ENCODE measurements around the gene TTLL11. TPM values are rescaled to one million over a fixed set of nuclear protein-coding genes. Genes with fewer than 3 reads are reported as not detected.

The TTLL11 gene
- total RNA-seq, 1 donor from 2014 or later = 5.8 TPM

DNA sequence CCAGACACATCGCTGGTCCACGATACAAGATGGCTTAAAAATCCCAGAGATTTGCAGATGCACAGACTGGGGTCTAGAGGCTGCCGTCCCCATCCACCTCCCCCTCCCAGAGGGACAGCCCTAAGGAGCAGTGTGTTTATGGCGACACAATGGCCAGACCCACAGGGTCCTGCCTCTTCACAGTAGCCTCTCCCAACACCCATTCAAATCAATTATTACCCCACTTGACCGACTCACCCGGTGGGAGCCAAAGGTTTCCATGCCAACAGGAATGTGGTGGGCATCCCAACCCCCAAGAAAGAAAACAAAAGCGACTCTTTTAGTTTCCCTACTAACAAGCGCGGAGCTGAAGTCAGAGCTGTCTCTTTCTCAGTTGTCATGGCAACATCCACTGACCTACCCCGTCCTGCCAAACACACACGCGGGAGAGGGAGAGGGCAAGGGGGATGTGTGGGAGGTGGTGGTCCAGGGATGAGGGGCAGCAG lies 209.0 kb downstream of the TTLL11 start:
- ATAC-seq (no peak), DNase-seq (no peak)
- intact Hi-C loops (cut with micrococcal nuclease) = no loop called here

DNA sequence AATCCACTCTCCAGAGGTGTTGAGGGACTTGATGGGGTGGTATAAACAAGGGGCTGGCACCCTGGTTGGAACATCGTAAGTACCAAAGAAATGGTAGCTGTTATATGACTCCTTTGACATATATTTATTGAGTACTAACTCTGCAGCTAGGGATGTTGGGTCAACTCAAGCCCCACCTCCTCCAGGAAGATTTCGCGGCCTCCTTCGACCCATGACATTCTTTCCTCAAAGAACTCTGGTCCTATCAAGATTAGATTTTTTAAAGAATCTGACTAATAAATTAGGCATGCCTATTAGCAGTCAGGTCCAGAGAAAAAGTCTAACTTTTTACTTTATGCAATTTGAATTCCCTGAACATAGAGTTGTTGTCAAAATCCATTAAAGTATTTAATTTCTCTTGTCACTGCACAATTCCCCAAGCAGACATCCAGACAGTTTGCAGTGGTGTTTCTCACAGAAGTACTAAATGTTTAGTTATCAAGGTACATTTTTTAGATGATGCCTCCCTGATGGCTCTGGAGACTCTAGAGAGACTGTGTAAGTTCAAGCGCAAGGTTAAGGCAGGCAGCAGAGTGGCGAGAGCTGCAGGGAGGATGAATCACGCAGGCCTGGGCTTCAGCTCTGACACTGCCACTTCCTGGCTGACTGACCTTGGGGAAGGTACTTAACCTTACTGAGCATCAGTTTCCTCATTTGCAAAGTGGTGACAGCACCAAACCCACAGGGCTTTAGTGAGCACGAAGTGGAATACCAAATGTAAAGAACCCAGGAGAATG lies 209.6 kb downstream of the TTLL11 start:
- intact Hi-C loops (cut with micrococcal nuclease) = no loop called here
- no peak for ATAC-seq

DNA sequence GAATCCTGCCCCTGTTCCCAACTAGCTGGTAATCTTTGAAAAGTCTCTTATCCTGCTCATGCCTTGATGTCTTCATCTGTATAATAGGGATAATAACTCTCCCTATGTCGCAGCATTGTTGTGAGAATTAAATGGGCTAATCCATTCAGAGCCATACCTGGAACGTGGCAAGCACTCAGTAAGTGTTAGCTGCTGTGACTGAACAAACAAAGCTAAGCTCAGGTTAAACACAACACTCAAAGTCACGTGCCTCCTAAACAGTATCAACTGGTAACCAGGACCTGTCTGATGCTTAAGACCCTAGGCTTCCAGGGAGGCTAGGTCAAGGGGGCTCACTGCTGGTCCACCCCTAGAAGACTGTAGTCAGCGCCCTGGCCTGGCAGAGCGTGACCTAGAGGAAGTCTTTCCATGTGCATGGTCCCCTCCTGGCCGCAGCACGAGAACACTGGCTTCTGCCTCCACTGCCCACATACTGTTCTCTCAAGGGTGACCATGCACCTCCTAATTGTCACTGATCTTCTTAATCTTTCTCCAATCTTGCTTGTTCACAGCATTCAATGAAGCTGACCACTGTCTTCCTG lies 211.1 kb downstream of the TTLL11 start:
- DNase-seq = no peak
- no peak for ATAC-seq

More for the DNA sequence above, 209.6 kb downstream of the TTLL11 start:
- DNase-seq = no peak

DNA sequence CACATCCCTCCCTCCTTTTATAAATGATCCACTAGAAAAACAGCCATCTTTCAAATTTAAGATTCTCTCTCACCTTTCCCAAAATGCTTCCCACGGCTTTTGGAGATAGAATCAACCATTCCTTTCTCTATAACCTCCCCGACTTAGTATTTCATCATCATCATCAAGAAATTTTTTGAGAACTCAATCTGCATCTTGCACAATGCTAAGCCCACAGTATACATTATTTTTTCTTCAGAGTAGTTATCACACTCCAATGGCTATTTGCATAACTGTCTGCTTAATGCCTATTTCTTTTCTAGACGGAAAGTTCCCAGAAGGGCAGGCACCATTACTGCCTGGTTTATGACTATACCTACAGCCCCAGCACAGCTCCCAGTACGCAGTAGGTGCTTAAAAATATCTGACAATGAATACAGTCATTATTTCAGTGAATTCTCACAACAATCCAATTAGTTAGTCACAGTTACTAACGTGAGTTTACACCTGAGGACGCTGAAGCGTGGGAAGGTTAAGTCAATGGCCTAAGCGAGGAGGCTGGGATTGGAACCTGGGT lies 212.7 kb downstream of the TTLL11 start:
- DNase-seq = no peak
- intact Hi-C loops (cut with micrococcal nuclease) = no loop called here
- no peak for ATAC-seq

More for the DNA sequence above, 211.1 kb downstream of the TTLL11 start:
- intact Hi-C loops (cut with micrococcal nuclease) = no loop called here

DNA sequence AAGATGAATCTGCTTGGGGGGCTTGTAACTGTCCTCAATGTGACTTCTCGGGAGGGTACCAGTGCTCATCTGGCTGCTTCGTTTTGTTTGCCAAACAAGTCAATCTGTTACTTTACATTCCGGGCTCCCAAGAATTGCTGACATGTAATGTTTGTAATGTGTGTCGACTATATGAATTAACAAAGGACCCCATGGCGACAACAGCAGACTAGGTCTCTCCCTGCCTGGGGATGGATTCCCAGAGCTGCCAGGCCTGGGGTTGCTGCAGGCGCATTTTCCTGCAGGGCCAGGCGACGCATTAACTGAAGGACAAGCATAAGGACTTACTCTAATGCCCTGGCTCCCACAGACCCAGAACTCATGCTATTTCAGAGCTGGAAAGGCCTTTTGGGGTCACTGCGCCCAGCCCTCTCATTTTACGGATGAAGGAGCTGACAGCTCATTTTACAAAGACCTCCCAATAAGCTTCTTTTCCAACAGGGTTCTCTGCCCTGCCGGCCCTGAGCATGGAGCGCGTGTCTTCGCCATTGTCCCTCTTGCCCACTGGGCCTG lies 214.8 kb downstream of the TTLL11 start:
- intact Hi-C loops (cut with micrococcal nuclease) = no loop called here
- no peak for DNase-seq
- ATAC-seq = no peak

DNA sequence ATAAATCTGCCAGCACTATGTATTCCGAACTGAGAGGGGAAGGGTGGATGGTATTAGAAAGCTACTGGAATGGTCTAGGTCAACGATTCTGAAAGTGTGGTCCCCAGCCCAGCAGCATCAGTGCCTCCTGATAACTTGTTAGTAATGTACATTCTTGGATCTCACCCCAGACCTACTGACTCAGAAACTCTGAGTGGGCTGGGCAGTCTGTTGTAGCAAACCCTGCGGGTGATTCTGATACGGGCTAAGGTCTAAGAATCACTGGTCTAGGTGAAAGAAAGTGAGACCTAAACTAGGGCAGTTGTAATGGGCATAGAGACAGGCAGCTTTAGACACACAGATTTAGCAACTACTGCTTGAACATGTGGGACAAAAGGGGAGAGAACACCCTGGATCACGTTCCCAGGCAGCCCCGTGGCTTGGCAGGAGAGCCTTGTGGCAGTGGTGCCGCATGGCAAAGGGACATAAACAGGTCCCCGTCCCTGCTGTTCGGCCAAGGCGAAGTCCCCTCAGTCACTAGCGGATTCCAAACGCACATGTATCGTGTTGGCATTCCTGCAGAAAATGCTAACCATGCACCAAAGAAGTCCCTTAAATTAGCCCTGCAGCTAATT lies 216.3 kb downstream of the TTLL11 start:
- ATAC-seq (peak; percentile 92), DNase-seq (peak; percentile 66)
- intact Hi-C loops (cut with micrococcal nuclease) = no loop called here

DNA sequence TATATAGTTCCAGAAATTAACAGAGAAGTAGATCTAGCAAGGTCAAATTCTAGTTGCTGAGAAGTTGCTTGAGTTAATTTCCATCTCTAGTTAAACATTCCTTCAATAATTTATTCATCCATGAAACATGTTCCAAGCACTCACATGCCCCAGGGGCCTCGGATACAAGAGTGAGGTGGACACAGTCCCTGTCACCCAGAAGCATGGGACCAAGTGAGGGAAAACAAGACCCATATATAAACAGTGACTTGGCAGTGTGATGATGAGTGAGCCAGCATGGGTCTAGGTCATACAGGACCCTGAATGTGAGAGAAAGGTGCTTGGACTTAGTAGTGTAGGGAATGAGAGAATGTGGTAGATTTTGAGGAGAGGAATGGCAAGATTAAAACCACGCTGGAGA lies 216.9 kb downstream of the TTLL11 start:
- ATAC-seq (peak; percentile 11), DNase-seq (no peak)
- intact Hi-C loops (cut with micrococcal nuclease) = no loop called here

DNA sequence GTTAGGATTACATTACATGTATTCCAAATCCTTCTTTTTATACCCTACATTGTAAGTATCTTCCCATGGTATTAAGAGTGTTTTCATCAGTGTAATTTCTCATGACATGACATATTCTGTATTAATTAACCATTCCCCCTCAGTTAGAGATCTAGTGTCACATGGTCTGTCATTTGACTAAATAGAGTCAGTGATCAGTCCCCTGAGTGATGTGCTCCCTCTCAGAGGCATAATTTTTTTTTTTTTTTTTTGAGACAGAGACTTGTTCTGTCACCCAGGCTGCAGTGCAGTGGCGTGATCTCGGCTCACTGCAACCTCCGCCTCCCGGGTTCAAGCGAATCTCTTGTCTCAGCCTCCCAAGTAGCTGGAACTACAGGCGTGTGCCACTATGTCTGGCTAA lies 218.6 kb downstream of the TTLL11 start:
- intact Hi-C loops (cut with micrococcal nuclease) = no loop called here
- no peak for DNase-seq
- no peak for ATAC-seq

DNA sequence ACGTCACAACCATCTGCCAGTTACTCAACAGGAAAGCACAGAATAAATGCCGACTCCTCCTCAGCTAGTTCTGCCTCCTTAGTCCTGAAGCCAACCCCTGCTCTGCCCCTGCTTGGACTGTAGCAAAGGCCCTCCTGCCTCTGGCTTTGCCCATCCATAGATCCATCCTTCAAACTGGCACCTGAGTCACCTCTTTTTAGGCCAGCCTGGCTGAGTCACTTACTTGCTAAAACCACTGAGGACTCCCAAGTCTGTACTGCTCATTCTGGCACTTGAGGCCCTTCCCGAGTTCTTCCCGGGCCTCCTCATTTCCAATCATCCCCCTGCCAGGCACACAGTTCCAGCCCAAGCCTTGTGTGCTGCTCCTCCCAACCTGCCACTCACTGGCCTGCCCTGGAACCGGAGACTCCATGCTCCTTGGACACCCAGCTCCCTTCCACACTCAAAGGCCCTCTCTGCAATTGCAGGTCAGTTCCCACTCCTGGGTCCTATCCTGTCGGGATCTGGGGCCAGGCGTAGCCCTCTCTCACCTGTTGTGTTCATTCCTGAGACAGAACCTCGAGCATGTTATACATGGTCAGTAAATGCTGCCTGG lies 221.6 kb downstream of the TTLL11 start:
- intact Hi-C loops (cut with micrococcal nuclease) = no loop called here
- DNase-seq (no peak), ATAC-seq (no peak)

DNA sequence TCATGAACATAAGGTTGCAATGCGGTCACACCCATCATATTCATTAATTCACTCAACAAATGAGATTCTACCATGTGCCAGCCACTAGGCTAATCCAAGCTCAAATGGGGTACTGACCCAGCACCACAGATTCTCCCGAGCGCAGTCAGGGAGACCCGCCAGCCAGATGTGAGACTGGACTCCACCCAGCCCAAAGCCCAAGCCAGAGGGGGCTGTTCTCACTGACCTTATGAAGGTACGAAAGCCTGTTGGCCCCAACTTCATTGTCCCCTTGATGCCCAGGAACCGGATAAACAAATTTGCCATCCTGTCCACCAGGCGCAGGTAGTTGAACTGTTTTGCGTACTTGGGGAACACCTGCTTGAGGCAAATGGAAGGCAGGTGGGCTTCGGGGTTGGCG lies 222.8 kb downstream of the TTLL11 start:
- no peak for ATAC-seq
- intact Hi-C loops (cut with micrococcal nuclease) = no loop called here
- DNase-seq = no peak

DNA sequence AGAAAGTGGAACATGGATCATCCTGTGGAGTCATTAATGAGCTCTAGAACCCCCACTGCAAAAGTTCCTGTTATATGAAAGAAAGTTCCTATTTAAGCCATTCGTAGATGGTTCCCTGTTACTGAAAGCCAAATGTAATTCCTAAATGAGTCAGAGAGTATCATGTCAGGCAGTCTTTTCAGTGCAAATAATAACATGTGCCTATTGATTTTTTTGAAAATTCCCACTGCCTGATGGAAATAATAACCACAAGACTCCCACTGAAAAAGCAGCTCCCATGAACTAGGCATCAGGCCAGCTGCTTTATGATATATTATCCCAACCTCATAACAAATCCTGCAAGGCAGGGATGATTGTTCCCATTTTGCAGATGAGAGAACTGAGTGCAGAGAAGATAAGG lies 224.5 kb downstream of the TTLL11 start:
- no peak for DNase-seq
- no peak for ATAC-seq
- intact Hi-C loops (cut with micrococcal nuclease) = no loop called here

DNA sequence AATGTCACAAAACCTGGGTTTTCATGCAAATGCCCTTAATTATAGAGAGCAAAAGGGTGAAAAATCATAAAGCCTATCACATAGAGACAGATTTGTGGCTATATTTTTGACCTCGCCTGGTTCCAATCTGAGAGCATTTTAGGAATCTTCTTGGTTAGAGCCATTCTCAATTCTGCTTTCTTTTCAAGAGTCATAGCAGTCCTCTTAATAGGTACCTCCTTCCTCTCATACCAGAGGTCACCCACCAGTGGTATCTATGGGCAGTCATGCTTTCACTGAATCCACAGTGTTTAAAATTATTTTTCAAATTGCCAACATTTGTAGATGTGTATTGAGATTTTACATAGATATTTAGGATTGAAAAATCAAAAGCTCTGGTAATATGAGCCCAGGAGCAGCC lies 226.2 kb downstream of the TTLL11 start:
- DNase-seq (no peak), ATAC-seq (no peak)
- intact Hi-C loops (cut with micrococcal nuclease) = no loop called here

DNA sequence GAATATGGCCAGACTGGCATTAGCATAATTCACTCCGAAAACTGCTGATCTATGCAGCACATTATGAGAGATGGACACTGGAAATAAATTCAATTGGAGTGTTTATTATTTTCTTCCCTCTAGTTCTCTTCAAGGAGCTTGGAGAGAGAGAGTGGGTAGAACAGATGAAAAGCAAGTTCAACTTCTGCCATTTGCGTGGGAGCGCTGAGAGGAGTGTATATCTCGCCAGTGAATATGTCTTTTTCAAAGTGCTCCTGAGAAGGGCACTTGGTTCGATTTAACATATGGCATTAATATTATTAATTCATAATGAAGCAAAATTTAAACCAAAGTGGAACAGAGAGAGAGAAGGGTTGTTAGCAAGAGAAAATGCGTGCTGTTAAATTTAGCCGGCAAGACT lies 227.2 kb downstream of the TTLL11 start:
- ATAC-seq = no peak
- intact Hi-C loops (cut with micrococcal nuclease) = no loop called here
- DNase-seq = no peak

DNA sequence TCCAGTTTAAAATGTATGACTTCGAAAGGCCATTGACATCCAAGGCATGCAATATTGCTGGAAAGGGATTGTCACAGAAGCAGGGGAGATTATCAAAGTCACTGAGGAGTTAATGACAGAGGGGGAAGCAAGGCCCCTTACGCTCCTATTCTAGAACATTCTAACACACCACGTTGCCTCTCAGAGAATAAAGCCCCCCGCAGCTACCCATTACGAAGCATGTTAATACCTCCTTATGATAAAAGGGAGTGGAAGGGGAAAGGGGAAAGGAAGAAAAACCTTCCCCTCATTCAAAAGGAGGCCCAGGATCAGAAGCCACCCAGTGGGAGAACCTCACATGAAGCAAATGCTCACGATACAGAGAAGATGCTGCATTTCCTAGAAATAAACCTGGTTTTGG lies 228.0 kb downstream of the TTLL11 start:
- intact Hi-C loops (cut with micrococcal nuclease) = no loop called here
- ATAC-seq (no peak), DNase-seq (no peak)

DNA sequence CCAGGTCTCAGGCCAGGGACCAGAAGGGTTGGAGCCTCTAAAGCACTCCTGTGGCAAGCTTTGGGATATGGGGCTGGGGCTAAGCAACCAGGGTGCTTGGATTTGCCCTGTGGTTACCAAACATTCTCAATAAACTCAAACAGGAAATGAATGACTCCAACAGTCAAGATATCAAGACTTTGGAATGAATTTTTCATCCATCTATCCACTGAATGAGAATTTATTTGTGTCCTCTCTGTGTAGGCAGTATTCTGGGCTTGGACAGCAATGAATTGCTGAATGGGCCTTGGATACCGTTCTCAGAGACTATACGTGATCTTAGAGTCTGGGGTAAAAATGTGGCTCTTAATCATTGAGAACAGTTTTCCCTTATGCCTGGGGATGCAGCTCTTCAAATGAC lies 229.2 kb downstream of the TTLL11 start:
- no peak for ATAC-seq
- no peak for DNase-seq
- intact Hi-C loops (cut with micrococcal nuclease) = no loop called here

DNA sequence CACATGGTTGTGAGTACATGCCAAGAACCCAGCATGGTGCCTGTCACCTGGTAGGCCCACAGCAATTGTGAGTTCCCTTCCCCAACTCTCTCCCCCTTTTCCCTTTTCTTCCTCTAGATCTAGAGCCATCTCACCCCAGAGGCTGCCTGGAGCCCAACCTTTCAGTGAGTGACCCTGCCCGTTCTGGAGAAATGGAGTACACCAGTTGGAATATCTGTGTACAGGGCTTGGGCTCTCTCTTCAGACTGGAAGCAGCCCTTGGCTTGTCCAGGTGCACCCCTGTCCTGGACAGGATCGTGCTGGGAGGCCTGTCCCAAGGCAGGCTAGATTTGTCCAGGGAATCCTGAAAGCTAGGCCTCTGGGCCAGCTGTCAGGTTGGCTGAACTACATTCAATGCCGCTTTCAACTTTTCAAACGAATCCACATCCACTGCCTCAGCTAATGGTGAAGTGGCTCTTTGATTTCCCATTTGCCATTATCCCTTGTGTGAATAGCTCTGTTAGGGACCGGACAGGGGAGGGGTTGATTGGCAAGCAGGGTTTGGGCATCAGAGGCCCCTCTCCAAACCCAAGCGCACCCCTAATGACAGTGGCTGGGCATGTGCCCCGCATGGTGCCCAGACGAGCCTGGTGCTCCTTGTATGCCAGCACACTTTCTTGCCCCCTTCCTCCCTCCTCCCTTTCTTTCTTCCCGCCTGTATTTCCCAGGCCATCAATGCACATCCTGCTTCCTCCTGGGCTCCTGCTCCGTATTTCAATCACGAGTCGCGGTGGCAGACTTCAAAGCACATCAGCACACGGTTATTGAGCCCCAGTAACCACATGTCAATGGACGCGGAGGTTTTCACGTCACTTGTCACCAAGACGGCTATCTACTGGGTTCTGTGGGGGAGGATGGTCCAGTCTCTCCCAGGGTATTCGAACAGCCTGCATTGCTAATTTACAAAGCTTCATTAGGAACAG lies 230.5 kb downstream of the TTLL11 start:
- intact Hi-C loops (cut with micrococcal nuclease) = no loop called here
- ATAC-seq = no peak

DNA sequence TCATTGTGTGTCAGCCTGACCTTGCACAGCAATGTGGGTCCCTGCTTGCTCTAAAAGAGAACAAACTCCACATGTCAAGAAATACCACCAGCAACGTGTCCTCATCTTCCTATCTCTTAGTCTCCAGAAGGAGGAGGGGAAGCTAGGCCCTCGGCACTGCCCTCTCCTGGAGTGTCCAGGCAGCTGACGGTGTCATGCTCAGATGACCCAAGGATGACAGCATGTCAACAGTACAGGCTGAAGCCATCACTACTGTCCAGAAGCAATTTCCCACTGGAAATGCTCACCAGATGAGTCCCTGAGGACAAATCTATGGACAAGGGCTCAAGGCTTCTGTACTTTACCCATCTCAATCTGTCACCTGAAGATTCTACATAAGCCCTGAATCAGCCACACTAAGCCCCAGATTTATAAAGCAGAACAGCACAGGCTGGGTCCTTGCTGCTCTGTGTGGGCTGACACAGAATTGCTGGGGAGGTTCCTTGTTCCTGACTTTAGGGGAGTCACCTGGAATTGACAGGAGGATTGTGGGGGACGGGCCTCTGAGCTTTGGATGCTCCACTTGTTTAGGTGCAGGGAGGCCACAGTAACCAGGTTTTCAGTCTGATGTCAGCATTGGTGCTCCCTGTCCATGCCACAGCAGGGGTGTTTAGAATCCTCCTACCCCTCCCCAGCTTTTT lies 231.5 kb downstream of the TTLL11 start:
- ATAC-seq (peak; percentile 87), DNase-seq (peak; percentile 65)
- intact Hi-C loops (cut with micrococcal nuclease) = no loop called here

More for the DNA sequence above, 230.5 kb downstream of the TTLL11 start:
- no peak for DNase-seq

DNA sequence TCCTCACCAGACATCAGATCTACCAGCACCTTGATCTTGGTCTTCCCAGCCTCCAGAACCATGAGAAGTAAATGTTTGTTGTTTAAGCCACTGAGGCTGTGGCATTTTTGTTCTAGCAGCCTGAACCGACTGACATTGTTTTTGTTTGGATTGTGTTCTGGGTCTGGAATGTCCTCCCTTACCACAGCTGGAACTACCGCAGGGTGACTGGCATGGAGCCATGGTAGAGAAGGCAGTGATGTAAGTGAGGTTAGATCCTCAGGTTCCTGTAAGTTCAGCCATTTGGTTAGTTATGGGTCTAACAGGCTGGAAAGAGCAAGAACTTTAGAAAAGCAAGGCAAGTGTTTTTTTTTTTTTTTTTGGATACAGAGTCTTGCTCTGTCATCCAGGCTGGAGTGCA lies 232.4 kb downstream of the TTLL11 start:
- ATAC-seq (peak; percentile 80), DNase-seq (peak; percentile 63)
- intact Hi-C loops (cut with micrococcal nuclease) = no loop called here
